Measurements from ENCODE around the gene ADAMTSL3.
"Not testable (repeated sequence)": the region's sequence is repeated elsewhere in the genome, so short reads cannot be mapped to it uniquely, and the experiment has no call there.

Gene ADAMTSL3

DNA sequence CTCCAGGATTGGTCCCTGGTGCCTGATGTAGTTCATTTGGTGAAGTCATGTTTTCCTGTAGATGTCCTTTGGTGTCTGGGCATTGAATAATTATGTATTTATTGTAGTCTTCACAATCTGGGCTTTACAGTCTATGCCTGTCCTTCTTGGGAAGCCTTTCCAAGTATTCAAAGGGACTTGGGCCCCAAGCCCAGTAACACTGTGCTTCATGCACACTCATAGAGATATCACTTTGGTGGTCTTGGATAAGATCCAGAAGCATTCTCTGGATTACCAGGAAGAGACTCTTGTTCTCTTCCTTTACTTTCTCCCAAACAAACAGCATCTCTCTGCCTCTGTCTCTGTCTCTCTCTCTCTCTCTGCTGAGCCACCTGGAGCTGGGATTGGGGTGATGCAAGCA, 300.6 kb downstream of the ADAMTSL3 start:
- Histone ChIP-seq H3K9me3 (ENCODE audit: control insufficient read depth in 2 of 2, low read length in 2 of 2) (no peaks in the 10 kb centered on the region), H3K27ac (ENCODE audit: low read depth in 2 of 2, low read length in 2 of 2) (no peak overlapping the region), H3K27me3 (ENCODE audit: control insufficient read depth in 2 of 2, insufficient read depth in 2 of 2, low read length in 2 of 2) (no peaks in the 10 kb centered on the region)

GRCh38 chr15:83955806-83956265, 301.9 kb downstream of the ADAMTSL3 start:
- Histone ChIP-seq H3K27ac (ENCODE audit: low read depth in 2 of 2, low read length in 2 of 2) (no peak overlapping the region), H3K4me1 (ENCODE audit: control insufficient read depth in 2 of 2, insufficient read depth in 2 of 2, low read length in 2 of 2) (no peaks in the 10 kb centered on the region), H3K27me3 (ENCODE audit: control insufficient read depth in 2 of 2, insufficient read depth in 2 of 2, low read length in 2 of 2) (no peaks in the 10 kb centered on the region), H3K9ac (ENCODE audit: low read depth in 1 of 2, low read length in 2 of 2) (no peak overlapping the region), H3K36me3 (ENCODE audit: control insufficient read depth in 2 of 2, insufficient read depth in 2 of 2, low read length in 2 of 2) (no peaks in the 10 kb centered on the region), H3K4me3 (ENCODE audit: low read length in 2 of 2) (no peak overlapping the region), H3K9me3 (ENCODE audit: control insufficient read depth in 2 of 2, low read length in 2 of 2) (no peaks in the 10 kb centered on the region)

More for the DNA sequence above, 300.6 kb downstream of the ADAMTSL3 start:
- no peaks in the 10 kb centered on the region for H3K36me3 ChIP-seq (ENCODE audit: control insufficient read depth in 2 of 2, insufficient read depth in 2 of 2, low read length in 2 of 2)
- no peaks in the 10 kb centered on the region for H3K4me1 ChIP-seq (ENCODE audit: control insufficient read depth in 2 of 2, insufficient read depth in 2 of 2, low read length in 2 of 2)
- no peak overlapping the region for H3K4me3 ChIP-seq (ENCODE audit: low read length in 2 of 2)
- no peak overlapping the region for H3K9ac ChIP-seq (ENCODE audit: low read depth in 1 of 2, low read length in 2 of 2)

DNA sequence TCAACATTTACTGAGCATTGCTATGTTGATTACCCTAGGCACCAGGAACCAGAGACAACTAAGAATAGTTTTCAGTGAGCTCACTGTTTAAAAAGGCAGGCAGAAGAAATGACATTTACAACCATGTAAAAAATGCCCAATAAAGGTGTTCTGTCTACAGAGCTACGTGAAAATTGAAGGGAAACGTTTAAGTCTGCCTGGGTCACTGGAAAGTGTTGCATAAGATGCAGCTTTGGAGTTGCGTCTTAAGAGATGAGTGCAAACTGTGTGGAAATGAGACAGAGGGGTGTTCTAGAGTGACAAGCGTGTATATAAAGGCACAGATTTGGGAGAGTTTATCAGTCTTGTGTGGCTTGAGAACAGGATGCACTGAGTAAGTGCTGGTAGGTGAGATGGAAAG, 303.0 kb downstream of the ADAMTSL3 start:
- no peak overlapping the region for H3K27ac ChIP-seq (ENCODE audit: low read depth in 2 of 2, low read length in 2 of 2)
- H3K27me3 ChIP-seq (ENCODE audit: control insufficient read depth in 2 of 2, insufficient read depth in 2 of 2, low read length in 2 of 2): no peaks in the 10 kb centered on the region
- H3K4me3 ChIP-seq (ENCODE audit: low read length in 2 of 2): no peak overlapping the region
- no peaks in the 10 kb centered on the region for H3K9me3 ChIP-seq (ENCODE audit: control insufficient read depth in 2 of 2, low read length in 2 of 2)
- H3K36me3 ChIP-seq (ENCODE audit: control insufficient read depth in 2 of 2, insufficient read depth in 2 of 2, low read length in 2 of 2): no peaks in the 10 kb centered on the region
- H3K4me1 ChIP-seq (ENCODE audit: control insufficient read depth in 2 of 2, insufficient read depth in 2 of 2, low read length in 2 of 2): no peaks in the 10 kb centered on the region
- no peak overlapping the region for H3K9ac ChIP-seq (ENCODE audit: low read depth in 1 of 2, low read length in 2 of 2)

- Histone ChIP-seq H3K9ac (ENCODE audit: low read depth in 1 of 2, low read length in 2 of 2) (no peak overlapping the region), H3K36me3 (ENCODE audit: control insufficient read depth in 2 of 2, insufficient read depth in 2 of 2, low read length in 2 of 2) (no peaks in the 10 kb centered on the region), H3K27ac (ENCODE audit: low read depth in 2 of 2, low read length in 2 of 2) (no peak overlapping the region), H3K4me1 (ENCODE audit: control insufficient read depth in 2 of 2, insufficient read depth in 2 of 2, low read length in 2 of 2) (no peaks in the 10 kb centered on the region), H3K27me3 (ENCODE audit: control insufficient read depth in 2 of 2, insufficient read depth in 2 of 2, low read length in 2 of 2) (no peaks in the 10 kb centered on the region), H3K4me3 (ENCODE audit: low read length in 2 of 2) (no peak overlapping the region), H3K9me3 (ENCODE audit: control insufficient read depth in 2 of 2, low read length in 2 of 2) (no peaks in the 10 kb centered on the region)
Observed at GRCh38 chr15:83959477-83959876, 305.6 kb downstream of the ADAMTSL3 start.

DNA sequence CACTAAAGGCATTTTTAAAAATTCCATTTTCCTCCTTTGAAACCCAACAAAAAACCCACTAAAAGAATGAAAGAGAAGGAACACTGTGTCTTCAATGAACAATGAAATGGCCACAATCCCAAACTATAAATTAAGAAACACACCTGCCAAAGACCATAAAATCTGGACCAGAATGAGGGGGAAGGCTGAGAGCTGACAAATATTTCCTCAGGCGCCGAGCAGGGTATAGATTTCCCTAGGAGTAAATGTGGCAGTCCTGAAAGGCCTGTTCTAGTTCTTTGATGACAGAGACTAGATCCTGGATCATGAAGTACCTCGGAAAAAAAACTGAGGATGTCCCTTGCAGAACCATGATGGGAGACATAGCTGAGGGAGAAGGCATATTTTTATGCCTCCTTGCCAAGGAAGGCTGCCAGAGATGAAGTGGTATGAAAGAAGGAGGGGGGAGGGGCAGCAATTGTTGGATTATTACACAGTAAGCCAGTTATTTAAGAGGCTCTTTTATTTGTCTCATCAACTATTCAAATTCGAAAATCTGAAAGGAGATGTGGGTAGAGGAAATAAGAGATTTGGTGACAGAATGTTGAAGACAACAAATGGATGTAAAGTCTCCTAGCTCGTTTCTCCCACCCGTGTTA, 306.4 kb downstream of the ADAMTSL3 start:
- Histone ChIP-seq H3K4me3 (ENCODE audit: low read length in 2 of 2) (no peak overlapping the region), H3K4me1 (ENCODE audit: control insufficient read depth in 2 of 2, insufficient read depth in 2 of 2, low read length in 2 of 2) (no peaks in the 10 kb centered on the region), H3K27me3 (ENCODE audit: control insufficient read depth in 2 of 2, insufficient read depth in 2 of 2, low read length in 2 of 2) (no peaks in the 10 kb centered on the region), H3K9me3 (ENCODE audit: control insufficient read depth in 2 of 2, low read length in 2 of 2) (no peaks in the 10 kb centered on the region), H3K36me3 (ENCODE audit: control insufficient read depth in 2 of 2, insufficient read depth in 2 of 2, low read length in 2 of 2) (no peaks in the 10 kb centered on the region), H3K9ac (ENCODE audit: low read depth in 1 of 2, low read length in 2 of 2) (no peak overlapping the region), H3K27ac (ENCODE audit: low read depth in 2 of 2, low read length in 2 of 2) (no peak overlapping the region)

DNA sequence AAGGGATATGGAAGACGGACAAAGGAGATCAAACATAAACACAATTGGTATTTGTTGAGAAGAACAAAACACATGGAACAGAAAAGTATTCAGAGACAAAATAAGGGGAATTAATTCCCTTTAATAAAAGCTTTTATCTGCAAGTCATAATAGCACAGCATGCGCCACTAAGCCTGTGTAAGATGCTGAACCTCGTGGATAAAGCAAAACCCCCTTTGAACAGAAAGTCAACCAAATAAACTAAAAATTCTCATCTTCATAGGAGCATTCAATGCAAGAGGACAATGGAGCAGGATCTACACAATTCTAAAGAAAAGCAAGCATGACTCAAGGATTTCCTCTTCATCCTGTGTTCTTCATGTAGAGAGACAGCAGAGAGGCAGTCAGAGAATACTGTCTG, 307.4 kb downstream of the ADAMTSL3 start:
- Histone ChIP-seq H3K9me3 (ENCODE audit: control insufficient read depth in 2 of 2, low read length in 2 of 2) (no peaks in the 10 kb centered on the region), H3K9ac (ENCODE audit: low read depth in 1 of 2, low read length in 2 of 2) (no peak overlapping the region), H3K27ac (ENCODE audit: low read depth in 2 of 2, low read length in 2 of 2) (no peak overlapping the region), H3K36me3 (ENCODE audit: control insufficient read depth in 2 of 2, insufficient read depth in 2 of 2, low read length in 2 of 2) (no peaks in the 10 kb centered on the region), H3K27me3 (ENCODE audit: control insufficient read depth in 2 of 2, insufficient read depth in 2 of 2, low read length in 2 of 2) (no peaks in the 10 kb centered on the region), H3K4me3 (ENCODE audit: low read length in 2 of 2) (no peak overlapping the region), H3K4me1 (ENCODE audit: control insufficient read depth in 2 of 2, insufficient read depth in 2 of 2, low read length in 2 of 2) (no peaks in the 10 kb centered on the region)

- not testable (repeated sequence) for H3K4me1 ChIP-seq (ENCODE audit: control insufficient read depth in 2 of 2, insufficient read depth in 2 of 2, low read length in 2 of 2); H3K9ac ChIP-seq (ENCODE audit: low read depth in 1 of 2, low read length in 2 of 2); H3K27ac ChIP-seq (ENCODE audit: low read depth in 2 of 2, low read length in 2 of 2); H3K27me3 ChIP-seq (ENCODE audit: control insufficient read depth in 2 of 2, insufficient read depth in 2 of 2, low read length in 2 of 2); H3K4me3 ChIP-seq (ENCODE audit: low read length in 2 of 2); H3K36me3 ChIP-seq (ENCODE audit: control insufficient read depth in 2 of 2, insufficient read depth in 2 of 2, low read length in 2 of 2); H3K9me3 ChIP-seq (ENCODE audit: control insufficient read depth in 2 of 2, low read length in 2 of 2)
Observed at GRCh38 chr15:83964967-83965366, 311.0 kb downstream of the ADAMTSL3 start.

DNA sequence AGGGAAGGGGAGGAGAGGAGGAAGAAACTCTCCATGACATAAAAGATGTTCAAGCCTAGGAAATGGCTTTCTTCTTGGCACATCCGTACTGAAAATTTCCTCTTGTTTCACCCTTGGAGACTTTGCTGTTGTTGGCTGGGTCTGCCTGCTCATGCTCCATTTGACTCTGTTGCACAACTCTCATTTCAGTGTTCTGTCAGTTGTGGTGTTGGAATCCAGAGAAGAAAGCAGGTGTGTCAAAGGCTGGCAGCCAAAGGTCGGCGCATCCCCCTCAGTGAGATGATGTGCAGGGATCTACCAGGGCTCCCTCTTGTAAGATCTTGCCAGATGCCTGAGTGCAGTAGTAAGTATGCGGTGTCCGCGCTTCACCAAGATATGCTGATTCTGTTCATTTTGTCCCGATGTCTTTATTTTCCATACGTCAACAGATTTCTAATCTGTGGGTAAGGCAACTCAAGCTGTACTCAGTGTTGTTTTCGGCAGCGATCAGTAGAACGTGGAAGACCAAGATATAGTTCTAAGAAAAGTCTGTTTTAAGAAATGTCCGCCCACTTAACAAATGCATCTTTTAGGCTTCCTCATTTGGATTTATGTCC, 316.5 kb downstream of the ADAMTSL3 start:
- Histone ChIP-seq H3K9me3 (ENCODE audit: control insufficient read depth in 2 of 2, low read length in 2 of 2) (no peaks in the 10 kb centered on the region), H3K4me1 (ENCODE audit: control insufficient read depth in 2 of 2, insufficient read depth in 2 of 2, low read length in 2 of 2) (no peaks in the 10 kb centered on the region), H3K27me3 (ENCODE audit: control insufficient read depth in 2 of 2, insufficient read depth in 2 of 2, low read length in 2 of 2) (no peaks in the 10 kb centered on the region), H3K36me3 (ENCODE audit: control insufficient read depth in 2 of 2, insufficient read depth in 2 of 2, low read length in 2 of 2) (no peaks in the 10 kb centered on the region), H3K27ac (ENCODE audit: low read depth in 2 of 2, low read length in 2 of 2) (no peak overlapping the region), H3K4me3 (ENCODE audit: low read length in 2 of 2) (no peak overlapping the region), H3K9ac (ENCODE audit: low read depth in 1 of 2, low read length in 2 of 2) (no peak overlapping the region)

DNA sequence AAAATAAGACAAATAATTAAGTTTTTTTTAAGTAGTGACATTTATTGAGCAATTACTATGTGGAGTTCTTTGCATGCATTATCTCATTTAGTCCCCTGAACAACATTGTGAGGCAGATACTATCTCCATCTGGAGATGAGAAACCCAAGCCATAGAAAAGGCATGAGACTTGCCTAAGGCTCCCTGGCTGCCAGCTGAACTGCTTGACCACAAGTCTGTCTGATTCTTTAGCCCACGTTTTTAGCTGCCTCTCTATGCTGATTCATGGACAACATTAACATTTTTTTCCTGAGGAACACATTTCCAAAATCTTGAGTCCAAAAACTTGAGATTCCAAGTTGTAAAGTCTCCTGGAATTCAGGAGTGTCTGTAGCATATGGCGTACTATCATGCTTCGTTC, 318.1 kb downstream of the ADAMTSL3 start:
- H3K4me1 ChIP-seq (ENCODE audit: control insufficient read depth in 2 of 2, insufficient read depth in 2 of 2, low read length in 2 of 2): no peaks in the 10 kb centered on the region
- no peak overlapping the region for H3K27ac ChIP-seq (ENCODE audit: low read depth in 2 of 2, low read length in 2 of 2)
- H3K9me3 ChIP-seq (ENCODE audit: control insufficient read depth in 2 of 2, low read length in 2 of 2): no peaks in the 10 kb centered on the region

GRCh38 chr15:83973816-83974215, 319.9 kb downstream of the ADAMTSL3 start:
- Histone ChIP-seq H3K27me3 (ENCODE audit: control insufficient read depth in 2 of 2, insufficient read depth in 2 of 2, low read length in 2 of 2) (no peaks in the 10 kb centered on the region), H3K4me3 (ENCODE audit: low read length in 2 of 2) (no peak overlapping the region), H3K4me1 (ENCODE audit: control insufficient read depth in 2 of 2, insufficient read depth in 2 of 2, low read length in 2 of 2) (no peaks in the 10 kb centered on the region), H3K36me3 (ENCODE audit: control insufficient read depth in 2 of 2, insufficient read depth in 2 of 2, low read length in 2 of 2) (no peaks in the 10 kb centered on the region), H3K9ac (ENCODE audit: low read depth in 1 of 2, low read length in 2 of 2) (no peak overlapping the region), H3K9me3 (ENCODE audit: control insufficient read depth in 2 of 2, low read length in 2 of 2) (no peaks in the 10 kb centered on the region), H3K27ac (ENCODE audit: low read depth in 2 of 2, low read length in 2 of 2) (no peak overlapping the region)

More for the DNA sequence above, 318.1 kb downstream of the ADAMTSL3 start:
- Histone ChIP-seq H3K9ac (ENCODE audit: low read depth in 1 of 2, low read length in 2 of 2) (no peak overlapping the region), H3K4me3 (ENCODE audit: low read length in 2 of 2) (no peak overlapping the region), H3K27me3 (ENCODE audit: control insufficient read depth in 2 of 2, insufficient read depth in 2 of 2, low read length in 2 of 2) (no peaks in the 10 kb centered on the region), H3K36me3 (ENCODE audit: control insufficient read depth in 2 of 2, insufficient read depth in 2 of 2, low read length in 2 of 2) (no peaks in the 10 kb centered on the region)

Measured in mucosa of rectum (tissue), 2 donors.